NCI-H128 (cell line): ENCODE data around the gene TM6SF1.
"Not testable (repeated sequence)": the region's sequence is repeated elsewhere in the genome, so short reads cannot be mapped to it uniquely, and the experiment has no call there.

Experiments
- DNase-seq: peaks from one replicate; lab custom pipeline; 2025; ENCODE audit not compliant: unreplicated experiment; lab: John Stamatoyannopoulos, UW

TM6SF1 gene

DNA sequence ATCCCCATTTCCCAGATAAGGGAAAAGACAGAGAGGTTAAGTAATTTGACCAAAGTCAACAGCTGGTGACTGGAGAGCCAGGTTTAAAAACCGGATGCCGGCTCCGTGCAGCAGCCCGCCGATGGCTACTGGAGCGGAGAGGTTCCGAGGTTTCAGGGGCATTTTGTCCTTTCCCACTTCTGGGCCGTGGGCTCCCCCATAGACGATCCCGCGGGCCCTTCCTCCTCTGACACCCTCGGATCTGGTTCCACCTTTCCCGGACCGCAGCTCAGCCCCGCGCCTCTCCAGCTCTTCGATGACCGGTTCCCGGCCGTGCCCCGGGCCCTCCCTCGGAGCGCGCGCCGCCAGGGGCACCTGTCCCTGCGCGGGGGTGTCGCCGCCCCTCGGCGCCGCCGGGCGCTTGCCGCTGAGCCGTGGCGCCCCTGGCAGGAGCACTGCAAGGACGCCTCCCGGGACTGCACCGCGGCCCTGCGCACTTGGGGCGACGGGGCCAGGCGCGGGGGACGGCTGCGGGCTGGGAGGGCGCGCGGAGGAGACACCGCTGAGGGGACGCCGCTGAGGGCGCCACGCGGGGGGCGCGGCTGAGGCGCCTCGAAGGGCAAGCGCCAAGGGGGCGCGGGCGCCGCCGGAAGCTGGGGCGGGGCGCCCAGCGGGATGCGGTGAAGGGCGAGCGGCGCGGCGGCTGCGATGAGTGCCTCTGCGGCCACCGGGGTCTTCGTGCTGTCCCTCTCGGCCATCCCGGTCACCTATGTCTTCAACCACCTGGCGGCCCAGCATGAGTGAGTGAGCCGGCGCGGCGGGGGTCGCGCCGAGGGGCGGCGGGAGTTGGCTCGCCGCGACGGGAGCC lies at the start of gene TM6SF1:
TM6SF1 (plus strand) TSS at position 652 of the 847 bp plus-strand sequence; CDS start at position 688, 36 bp downstream.
- DNase-seq: no peak

DNA sequence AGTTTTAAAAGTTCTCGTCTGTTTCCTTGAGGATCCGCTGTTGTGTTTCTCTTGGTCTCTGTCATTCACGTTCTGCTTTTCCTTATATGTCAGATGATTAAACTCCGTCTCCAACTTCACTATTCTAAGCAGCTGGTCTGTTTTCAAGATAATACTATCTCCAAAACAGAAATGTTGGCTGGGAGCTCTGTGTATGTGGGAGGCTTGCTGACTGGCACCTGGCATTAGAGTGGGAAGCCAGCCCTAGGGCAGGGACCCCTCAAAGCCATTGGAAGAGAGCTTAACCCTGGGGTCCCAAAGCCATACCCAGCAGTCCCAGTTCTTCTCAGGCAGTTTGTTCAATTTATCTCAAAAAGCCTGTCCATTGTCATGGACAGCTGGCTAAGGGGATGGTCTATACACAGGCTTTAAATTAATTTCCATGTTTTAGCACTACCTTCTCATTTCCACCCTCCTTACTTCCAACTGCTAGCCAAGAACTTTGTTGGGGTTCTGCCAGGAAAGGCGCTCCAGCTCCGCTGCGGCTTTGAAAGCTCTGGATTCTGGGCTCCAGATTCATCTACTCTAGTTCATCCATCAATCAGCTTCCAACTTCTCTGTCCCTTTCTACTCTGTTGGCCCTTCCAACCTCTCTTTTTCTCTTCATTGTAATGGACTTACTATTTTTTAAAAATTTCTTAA lies 49.6 kb upstream of the TM6SF1 start:
- no peak for DNase-seq

DNA sequence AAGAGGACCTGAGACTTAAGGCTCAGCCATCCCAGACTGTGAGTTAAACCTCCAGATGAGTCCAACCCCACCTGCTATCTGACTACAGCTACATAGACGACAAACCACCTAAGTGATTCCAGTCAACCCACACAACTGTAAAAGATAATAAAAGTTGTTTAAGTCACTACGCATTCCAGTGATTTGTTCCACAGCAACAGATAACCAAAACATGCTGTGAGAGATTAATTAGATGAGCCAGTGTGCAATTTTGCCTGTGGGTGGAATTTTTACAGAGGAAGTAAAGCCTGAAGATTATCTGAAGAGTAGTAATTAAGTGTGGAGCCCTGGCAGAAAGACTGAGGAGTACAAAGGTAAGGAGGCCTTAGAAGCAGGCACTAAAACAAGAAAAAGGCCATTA lies 45.8 kb upstream of the TM6SF1 start:
- no peak for DNase-seq

DNA sequence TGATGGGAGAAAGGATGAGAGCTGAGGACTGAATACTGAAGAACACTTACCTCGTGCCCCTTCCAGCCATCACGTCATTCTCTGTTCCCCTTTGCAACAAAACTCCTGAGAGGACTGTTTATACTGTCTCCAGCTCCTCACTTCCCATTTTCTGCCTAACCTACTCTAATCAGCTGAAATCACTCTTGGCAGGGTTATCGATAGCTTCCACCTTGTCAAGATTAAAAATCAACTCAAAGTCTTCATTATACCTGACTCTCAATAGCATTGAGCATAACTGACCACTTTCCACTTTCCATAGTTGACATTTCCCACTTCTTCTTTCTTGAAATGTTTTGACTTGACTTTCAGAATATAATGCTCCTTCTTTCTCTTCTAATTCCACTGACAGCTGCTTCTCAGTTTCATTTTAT lies 44.7 kb upstream of the TM6SF1 start:
- DNase-seq: no peak

DNA sequence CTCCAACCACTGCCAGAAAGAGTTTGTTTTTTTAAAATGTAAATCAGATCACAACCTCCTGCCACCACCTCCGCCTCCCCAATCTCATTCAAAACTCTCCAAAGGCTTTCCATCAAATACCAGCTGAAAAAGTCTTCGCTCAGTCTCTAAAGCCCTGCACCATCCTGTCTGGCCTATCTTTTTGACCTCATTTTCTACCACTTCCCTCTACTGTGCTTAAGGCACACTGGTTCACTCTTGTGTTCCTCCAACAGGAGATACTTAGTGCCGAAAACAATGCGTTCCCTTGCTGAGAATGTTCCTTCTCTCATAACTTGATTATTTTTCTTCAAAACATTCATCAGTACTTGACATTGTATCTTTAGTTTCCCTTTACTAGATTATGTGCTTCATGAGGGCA lies 43.9 kb upstream of the TM6SF1 start:
- DNase-seq: no peak

DNA sequence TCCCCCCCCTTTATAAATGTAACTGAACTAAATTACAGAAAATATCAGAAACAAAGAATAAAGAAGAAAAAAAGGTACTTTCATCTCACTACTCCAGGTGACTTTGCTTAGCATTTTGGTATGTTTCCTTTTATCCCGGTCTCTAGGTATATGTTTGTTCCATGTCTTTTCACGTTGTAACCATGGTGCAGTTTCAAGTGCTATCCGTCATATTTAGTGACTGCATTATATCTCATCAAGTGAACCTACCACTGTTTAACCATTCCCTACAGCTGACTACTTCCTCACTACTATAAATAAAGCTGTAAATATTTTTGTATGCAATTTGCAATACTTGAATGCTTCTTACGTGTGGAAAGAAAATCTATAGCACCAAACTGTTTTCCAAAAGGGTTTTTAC lies 42.6 kb upstream of the TM6SF1 start:
- no peak for DNase-seq

DNA sequence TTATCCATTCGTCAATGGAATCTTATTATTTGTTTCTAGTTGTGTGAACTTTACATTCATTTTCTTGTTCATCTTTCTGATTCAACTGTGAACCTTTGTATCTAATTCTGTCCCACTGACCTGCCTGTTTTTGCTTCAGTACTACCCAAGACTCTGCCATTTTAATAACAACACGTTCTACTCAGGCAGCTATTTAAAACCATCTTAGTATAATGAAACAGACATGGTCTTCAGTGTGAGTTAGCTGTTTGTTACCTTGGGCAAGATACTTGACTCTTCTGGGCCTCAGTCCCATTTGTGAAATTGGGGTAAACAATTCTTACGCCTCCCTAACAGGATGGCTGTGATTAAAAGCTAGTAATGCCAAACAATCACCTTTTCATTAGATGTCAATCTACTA lies 42.0 kb upstream of the TM6SF1 start:
- DNase-seq: no peak

DNA sequence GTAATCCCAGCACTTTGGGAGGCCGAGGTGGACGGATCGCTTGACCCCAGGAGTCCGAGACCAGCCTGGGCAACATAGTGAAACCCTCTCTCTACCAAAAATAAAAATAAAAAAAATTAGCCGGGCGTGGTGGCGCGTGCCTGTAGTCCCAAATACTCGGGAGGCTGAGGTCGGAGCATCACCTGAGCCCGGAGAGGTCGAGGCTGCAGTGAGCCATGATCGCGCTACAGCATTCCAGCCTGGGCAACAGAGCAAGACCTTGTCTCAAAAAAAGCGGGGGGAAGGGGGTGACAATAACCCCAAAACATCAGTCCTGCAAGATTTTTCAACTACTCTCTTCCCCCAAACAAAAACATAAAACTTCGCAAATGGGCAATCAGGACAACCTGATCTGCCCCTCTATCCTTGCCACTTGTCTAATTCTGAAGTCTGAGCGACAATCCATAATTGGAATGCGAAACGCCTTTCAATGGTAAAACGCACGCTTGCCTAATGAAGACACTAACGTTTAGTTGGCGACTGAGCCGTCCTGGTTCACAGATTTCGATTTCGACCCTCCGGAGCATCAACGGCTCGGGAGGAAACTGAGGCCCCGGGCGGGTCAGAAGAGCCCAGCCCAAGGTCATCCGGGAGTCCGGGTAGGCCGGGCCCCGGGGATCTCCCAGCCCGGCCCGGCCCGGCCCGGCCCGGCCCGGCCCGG lies 41.3 kb upstream of the TM6SF1 start:
- DNase-seq: no peak

DNA sequence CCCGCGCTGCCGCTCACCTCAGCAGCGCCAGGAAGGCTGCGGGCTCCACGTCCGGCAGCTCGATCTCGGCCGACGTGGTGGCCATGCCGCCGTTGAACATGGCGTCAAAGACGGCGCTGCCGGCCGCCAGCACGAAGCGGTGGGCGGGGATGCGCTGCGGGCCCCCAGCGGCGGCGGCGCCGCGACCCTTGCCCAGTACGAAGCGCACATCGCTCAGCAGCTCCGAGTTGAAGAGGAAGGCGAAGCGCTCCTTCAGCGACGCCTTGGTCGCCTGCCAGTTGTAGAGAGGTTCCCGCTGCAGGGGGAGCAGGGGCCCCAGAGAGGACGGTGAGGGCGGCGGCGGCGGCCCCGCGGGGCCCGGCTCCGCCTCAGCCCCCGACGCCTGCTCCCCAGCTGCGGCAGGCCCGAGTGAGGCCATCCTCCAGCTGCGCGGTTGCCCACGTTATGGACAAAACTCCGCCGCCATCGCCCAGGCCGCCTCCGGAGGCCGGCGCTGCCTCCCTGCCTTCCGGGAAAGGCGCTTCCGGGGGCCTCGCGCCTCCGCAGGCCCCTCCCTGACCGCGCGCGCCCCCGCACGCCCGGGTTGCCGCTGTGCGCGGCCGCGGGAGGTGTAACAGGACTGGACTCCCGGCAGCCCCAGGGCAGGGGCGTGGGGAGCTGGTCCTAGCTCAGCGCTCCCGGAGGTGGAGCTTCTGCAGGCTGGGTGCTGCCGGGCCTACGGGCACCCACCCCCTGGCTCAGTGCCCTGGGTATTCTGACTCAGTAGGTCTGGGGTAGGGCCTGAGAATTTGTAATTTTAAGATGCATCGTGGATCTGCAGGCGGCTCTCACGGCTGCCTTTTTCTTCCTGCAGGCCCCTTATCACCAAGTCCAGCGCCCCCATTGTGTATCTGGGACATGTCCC lies 40.5 kb upstream of the TM6SF1 start, which contains the start of gene BTBD1:
BTBD1 (minus strand) TSS at position 519 of the 904 bp plus-strand sequence; CDS start at position 418, 101 bp downstream.
- DNase-seq: peak; percentile 23

DNA sequence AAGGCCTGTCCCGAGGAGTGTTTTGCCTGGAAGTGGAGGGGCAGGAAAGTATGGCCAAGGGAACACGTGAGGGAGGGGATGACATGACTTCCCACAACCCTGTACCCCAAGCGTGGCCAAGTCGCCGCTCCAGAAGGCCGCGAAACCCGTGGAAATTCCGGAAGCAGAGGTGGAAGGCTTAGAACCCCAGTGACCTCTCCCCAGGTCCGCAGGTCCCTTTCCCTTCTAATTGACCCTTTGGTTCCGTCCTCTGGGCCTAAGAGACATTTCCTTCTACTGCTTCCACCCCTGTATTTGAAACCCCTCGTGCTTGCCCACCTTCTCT lies 39.8 kb upstream of the TM6SF1 start:
- no peak for DNase-seq

DNA sequence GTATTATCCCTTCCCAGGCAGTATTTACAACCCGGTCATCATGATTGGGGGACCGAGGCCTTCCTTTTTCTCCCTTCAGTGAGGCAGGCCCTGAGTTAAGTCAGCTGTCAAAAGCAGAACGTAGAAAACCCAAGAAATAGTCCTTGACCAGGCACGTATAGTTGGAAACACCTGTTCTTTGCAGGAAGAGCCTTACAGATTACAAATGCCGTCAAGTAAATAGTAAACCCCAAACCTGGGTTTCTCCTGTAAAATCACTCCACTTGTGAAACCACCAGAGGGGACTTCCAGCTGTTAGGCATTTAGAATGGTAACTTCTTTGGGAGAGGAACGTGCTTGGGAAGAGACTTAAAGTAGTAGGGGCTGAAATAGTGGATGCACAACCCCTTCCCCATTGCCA lies 39.4 kb upstream of the TM6SF1 start:
- no peak for DNase-seq

DNA sequence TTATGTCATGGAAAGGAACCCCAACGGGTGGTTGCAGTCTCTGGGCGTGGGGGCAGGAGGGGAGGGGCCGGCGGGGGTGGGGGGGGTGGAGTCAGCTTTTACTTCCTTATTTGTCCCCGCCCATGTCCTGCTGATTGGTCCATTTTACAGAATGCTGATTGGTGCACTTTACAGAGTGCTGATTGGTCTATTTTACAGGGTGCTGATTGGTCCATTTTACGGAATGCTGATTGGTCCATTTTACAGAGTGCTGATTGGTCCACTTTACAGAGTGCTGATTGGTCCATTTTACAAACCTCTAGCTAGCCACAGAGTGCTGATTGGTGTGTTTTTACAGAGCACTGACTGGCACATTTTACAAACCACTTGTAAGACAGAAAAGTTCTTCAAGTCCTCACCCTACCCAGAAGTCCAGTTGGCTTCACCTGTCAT lies 38.2 kb upstream of the TM6SF1 start:
- not testable (repeated sequence) for DNase-seq

DNA sequence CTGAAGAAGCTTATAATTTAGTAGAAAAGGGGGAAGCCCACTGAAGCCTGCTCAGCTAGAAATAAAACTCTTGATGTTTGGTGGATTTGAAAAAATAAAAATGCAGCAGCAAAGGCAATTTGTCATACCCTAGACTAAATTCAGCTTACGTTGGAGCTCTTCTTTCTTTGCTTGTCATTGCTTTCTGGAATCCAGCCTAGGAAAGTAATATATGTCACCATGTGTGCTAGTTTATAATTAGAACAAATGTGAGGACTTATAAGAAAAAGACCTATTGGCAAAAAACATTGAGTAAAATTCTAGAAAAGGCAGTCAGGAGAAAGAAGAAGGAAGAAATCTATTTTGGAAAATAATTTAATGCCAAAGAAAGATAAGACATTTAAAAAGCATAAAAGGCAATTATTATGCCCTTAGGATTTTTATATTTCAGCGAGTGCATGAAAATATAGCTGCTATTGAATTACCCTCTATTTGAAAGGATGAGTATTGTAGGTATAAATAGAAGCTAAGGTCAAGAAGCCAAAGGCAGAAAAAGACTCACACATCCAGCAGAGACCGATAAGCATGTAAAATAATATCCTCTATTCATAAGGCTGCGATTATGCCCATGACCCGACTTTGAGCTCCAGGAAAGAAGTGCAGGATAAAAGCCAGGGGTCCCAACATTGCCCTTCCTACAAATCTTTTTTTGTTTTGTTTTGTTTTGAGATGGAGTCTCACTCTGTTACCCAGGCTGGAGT lies 29.8 kb upstream of the TM6SF1 start:
- no peak for DNase-seq

DNA sequence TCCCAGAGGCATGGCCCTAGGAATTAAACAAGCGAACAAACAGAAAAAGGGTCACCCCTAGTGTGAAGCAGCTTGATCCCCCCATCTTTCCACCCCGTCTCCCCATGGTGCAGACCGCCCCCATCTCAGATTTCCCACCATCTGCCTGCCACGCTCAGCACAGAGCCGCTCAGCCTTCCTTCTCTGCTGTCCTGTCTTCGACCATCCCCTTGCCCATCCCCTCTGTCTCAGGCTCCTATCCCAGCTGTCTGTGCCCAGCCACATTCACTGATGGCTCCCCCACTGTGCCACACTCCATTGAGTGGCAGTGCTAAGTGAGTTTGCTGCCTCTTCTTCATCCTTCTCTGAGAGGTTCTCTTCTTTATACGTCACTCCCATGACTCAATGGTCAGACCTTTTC lies 28.7 kb upstream of the TM6SF1 start:
- no peak for DNase-seq

DNA sequence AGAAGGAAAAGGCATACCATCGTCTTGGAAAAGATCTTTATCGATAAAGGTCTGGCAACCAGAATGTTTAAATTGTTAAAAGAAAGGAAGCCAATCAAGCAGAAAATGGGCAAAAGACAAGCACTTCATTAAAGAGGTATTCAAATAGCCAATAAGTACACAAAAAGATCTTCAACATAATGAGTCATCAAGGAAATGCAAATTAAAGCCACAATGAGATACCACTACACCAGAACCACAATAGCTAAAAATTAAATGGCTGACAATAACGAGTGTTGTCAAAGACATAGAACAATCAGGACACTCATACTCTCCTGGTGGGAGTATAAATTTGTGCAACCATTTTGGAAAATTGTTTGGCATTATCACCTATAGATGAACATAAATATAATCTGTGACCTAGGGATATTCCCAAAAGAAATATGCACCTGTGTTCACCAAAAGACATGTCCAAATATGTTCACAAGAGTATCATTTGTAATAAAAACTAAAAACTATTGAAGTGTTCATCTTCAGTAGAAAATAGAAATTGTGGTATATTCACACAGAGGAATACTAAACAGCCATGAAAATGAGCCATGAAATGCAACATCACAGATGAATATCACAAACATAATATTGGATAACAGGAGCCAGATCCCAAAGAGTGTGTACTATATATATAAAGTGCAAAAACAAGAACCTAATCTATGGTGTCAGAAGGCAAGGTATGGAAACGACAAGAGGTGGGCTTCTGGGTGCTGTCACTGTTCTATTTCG lies 26.0 kb upstream of the TM6SF1 start:
- DNase-seq: no peak

DNA sequence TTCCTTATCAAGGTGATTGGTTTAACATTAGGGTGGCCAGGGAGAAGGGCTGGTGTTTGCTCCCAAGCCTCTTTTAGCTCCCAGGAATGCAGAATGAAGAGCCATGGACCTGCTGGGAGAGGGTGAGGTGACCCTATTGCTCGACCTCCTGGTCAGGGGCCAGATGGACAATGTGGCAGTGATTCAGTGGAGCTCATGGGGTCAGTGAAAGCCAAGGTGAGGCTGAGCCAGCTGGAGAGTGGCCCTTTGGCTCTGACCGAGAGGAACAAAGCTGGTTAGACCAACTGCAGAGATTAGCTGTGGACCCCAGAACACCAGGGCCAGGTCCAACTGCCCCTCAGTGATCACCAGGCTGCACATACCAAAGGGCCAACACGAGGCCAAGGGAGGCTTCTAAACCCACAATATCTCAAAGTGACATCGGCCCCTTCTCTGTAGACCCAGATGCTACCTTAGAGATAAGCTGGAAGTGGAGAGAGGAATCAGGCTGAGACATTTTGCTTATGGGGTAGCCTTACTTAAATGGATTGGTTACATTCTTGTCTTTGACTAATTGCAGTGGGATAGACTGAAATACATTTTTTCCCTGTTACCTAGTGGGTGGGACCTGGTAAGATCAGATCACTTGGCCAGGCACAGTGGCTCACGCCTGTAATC lies 24.6 kb upstream of the TM6SF1 start:
- no peak for DNase-seq

DNA sequence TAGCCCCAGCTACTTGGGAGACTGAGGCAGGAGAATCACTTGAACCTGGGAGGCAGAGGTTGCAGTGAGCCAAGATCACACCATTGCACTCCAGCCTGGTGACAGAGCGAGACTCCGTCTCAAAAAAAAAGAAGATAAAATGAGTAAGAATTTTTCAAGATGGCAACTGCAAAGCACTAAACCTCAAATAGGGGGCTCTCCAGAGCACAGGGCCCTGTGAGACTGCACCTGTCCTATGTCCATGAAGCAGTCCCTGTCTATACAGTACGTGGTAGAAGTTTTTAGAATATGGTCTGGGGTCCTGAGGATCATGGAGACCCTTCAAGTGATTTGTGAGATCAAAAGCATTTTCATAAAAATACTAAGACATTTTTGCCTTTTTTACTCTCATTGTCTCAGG lies 22.0 kb upstream of the TM6SF1 start:
- DNase-seq: not testable (repeated sequence)

DNA sequence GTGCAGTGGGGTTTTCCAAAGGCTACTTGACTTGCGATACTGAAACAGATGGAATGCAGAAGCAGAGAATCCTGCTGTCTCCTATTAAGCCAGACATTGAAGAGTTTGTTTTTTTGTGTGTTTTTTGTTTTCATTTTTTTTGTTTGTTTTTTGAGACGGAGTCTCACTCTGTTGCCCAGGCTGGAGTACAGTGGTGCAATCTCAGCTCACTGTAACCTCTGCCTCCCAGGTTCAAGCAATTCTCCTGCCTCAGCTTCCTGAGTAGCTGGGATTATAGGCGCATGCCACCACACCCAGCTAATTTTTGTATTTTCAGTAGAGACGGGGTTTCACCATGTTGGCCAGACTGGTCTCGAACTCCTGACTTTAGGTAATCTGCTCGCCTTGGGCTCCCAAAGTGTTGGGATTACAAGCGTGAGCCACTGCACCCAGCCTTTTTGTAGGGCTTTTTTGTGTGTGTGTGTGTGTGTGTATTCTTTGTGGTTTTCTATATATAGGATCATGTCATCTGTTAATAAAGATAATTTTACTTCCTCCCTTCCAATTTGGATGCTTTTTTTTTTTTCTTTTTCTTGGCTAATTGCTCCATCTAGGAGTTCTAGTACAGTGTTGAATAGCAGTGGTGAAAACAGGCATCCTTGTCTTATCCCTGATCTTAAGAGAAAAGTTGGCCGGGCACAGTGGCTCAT lies 21.4 kb upstream of the TM6SF1 start:
- DNase-seq: not testable (repeated sequence)
